H54 (cell line): ENCODE data around the gene TUT4.
A peak's percentile ranks its signal among the peaks of the same experiment; 100 is the strongest.

ENCODE experiments used
- DNase-seq: peaks from one replicate; pipeline ENCODE4 v3.0.0; 2011; ENCODE audit warnings: low spot score, mixed read lengths; ENCODE audit not compliant: insufficient read length
- FAIRE-seq: peaks from 3 replicates; lab custom pipeline; 2011; peaks lifted over from hg19 to GRCh38; lab: Jason Lieb, UNC
- POLR2A ChIP-seq: IDR thresholded peaks from 2 replicates; pipeline ENCODE4 v1.6.1; 2011; ENCODE audit warnings: low read depth, mild to moderate bottlenecking, low read length

The TUT4 gene

DNA sequence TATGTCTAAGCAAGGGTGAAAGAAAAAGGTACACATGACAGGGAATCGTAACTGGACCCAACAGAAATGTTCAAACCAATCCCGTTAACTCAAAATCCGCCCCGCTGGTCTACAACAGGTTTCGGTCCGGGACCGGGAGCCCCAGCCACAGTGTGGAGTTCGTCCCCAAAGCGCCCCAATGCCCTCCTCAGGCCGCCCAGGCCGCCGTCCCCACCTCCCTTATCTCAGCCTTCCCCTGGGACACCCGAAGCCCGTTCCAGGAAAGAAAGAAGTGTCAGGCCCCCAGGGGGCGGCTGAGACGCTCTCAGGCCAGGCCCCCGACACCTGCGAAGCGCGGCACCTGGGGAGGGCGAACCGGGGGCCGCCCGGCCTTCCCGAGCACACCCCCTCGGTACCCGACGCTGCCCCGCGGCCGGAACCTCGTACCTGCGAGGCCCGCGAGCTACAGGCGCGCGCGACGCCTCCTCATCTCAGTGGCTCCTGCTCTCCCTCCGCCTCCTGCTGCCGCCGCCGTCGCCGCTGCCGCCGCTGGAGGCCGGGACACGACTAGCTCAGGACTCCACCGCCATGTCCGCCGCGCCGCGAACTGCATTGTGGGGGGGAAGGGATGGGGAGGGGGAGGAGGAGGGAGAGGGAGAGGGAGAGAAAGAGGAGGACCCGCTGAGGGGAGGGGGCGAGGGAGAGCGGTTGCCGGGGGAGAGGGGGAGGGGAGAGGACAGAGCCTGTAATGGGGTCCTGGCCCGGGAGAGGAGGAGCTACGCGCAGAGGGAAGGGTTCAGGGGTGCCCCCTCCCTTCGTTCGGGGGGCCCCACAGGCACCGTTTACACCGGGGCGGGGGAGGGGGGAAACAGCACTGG lies at the start of gene TUT4:
TUT4 (minus strand) TSS at position 588 of the 857 bp plus-strand sequence. CDS start 26,812 bp downstream, outside the sequence.
- peak; percentile 67 for TF ChIP-seq POLR2A
- FAIRE-seq = no peak
- DNase-seq = peak; percentile 45

DNA sequence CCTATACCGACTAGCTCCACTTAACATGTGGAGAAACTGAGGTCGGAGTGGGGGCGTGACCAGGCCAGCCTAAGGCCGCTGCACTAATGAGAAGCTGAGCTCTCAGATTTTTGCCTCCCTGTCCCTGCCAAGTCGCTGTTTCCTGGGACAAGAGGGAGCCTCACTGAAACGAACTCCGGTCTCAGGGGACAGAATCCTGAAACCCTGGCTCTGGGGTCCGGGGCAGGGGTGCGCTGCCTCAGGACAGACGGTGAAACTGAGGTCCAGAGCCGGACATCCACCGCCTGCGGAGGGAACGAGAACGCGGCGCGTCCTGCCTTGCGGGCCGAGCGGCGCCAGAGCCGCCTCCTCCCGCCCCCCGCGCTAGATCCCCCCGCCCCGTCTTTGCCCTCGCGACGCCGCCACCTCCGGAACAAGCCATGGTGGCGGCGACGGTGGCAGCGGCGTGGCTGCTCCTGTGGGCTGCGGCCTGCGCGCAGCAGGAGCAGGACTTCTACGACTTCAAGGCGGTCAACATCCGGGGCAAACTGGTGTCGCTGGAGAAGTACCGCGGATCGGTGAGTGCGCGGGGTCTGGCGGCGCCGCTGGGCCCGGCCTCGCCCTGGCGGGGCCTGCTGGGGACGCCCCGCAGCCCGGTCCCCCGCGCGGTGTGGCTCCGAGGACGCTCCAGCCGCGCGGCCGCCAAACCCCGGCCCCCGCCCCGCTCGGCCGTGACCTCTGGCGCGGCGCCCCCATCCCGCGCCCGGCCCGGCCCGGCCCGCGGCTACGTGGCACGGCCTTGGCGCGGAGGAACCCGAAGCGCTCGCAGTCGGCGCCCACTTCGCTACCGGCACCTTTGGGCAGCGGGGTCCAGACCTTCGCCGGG lies 49.3 kb upstream of the TUT4 start, which contains the start of gene GPX7:
GPX7 (plus strand) TSS at position 381 of the 865 bp plus-strand sequence; CDS start at position 420, 39 bp downstream.
- FAIRE-seq = no peak
- DNase-seq = no peak
- TF ChIP-seq POLR2A = no peak

GRCh38 chr1:52601519-52601918 lies 48.6 kb upstream of the TUT4 start:
- TF ChIP-seq POLR2A = no peak
- no peak for FAIRE-seq

GRCh38 chr1:52600533-52601179 lies 47.8 kb upstream of the TUT4 start:
- TF ChIP-seq POLR2A = no peak
- DNase-seq = no peak
- FAIRE-seq = no peak

More at GRCh38 chr1:52601519-52601918, 48.6 kb upstream of the TUT4 start:
- no peak for DNase-seq

DNA sequence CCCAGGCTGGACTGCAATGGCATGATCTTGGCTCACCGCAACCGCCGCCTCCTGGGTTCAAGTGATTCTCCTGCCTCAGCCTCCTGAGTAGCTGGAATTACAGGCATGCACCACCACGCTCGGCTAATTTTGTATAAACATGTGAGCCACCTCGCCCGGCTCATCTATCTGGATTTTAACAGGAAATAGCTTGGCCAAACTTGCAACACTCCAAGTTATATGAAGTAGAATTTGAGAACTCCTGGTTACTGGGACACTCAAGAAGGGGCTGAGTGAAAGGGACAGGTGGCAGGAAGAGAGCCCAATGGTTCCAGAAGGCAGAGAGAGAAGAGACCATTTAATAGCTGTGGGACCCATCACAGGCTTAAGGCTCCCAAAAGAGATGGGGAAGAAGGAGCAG lies 46.3 kb upstream of the TUT4 start:
- DNase-seq (no peak), FAIRE-seq (no peak)
- TF ChIP-seq POLR2A = no peak

DNA sequence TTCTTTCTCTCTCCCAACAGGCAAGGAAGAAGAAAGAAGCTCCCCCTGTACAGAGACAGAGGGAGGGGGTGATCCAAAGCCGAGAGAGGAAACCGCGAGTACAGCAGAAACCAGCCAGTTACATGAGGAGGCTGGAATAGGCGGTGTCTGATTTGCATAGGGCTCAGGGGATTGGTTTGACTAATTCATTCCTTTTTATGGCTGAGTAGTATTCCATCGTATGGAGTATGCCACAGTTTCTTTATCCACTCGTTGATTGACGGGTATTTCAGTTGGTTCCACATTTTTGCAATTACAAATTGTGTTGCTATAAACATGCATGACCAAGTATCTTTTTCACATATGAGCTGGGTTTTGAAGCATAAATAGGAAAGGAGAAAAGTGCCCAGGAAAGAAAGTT lies 45.8 kb upstream of the TUT4 start:
- no peak for TF ChIP-seq POLR2A
- no peak for FAIRE-seq
- no peak for DNase-seq

DNA sequence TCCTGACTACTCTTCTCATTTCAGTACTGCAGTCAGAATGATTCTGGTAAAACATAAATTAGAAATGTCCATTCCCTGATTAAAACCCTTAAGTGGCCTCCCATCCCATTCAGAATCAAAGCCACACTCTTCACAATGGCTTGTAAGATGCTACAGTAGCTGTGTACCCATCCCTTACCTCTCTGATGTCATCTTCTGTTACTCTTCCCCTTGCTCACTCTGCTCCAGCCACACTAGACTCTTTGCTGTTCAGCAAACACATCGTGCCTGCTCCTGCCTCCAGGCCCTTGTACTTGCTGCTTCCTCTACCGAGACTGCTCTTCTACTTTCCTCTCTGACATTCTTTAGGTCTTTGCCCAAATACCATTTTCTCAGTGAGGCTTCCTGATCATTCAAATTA lies 45.0 kb upstream of the TUT4 start:
- no peak for TF ChIP-seq POLR2A
- DNase-seq (no peak), FAIRE-seq (no peak)

DNA sequence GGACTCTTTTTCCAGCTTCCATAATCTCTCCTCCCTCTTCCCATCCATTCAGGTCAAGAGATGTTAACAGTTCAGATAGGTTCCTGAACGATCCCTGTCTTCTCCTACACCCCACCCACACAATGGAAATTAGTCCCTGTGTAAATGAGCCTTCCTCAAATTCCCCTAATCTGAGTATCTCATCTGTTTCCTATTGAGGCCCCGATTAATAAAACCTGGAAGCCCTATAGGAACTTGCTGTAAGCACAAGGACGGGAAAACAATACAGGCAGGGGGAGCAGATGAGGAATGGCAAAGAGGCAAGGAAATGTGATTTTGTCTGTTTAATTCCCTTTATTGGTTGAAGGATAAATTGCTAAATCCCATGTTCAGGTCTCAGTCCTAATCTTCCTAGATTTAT lies 42.2 kb upstream of the TUT4 start:
- no peak for TF ChIP-seq POLR2A
- FAIRE-seq = no peak
- DNase-seq = no peak

GRCh38 chr1:52593495-52593894 lies 40.6 kb upstream of the TUT4 start:
- FAIRE-seq (no peak), DNase-seq (no peak)
- no peak for TF ChIP-seq POLR2A

- DNase-seq = no peak
- FAIRE-seq = no peak
- no peak for TF ChIP-seq POLR2A
Observed at GRCh38 chr1:52592637-52593323, 39.9 kb upstream of the TUT4 start.

DNA sequence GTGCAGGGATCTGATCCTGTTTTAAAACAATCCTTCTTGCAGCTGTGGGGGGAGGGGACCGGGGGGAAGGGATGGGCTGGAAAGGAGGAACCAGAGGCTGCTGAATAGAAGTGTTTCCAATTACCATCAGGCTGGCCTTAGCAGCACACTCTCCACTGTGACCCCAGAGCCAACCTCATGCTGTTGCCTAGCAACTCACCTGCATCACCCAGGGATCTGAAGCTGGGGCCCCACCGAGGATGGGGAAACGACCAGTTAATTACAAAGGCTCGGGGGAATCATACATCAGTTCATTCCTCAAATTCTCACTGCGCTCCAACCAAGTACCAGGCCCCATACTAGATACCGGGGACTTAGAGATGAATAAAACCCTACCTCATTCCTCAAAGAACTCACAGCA lies 37.4 kb upstream of the TUT4 start:
- DNase-seq (no peak), FAIRE-seq (no peak)
- no peak for TF ChIP-seq POLR2A

DNA sequence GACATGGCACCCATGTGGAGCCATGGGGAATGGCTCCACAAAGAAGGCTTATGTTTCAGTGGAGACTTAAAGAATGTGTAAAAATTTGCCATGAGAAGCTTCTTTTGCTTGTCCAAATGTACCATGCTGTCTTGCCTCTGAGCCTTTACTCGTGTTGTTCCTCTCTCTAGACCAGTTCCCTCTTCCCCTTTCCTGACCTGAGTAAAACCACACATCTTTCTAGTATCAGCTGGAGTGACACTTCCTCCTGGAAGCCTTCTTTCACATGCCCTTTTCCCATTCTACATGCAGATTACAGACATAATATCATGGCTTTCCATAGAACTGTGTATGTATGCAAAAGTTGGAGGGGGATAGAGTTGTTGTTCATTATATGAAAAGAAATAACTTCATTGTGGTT lies 35.6 kb upstream of the TUT4 start:
- FAIRE-seq = no peak
- TF ChIP-seq POLR2A = no peak
- no peak for DNase-seq

- no peak for TF ChIP-seq POLR2A
- no peak for DNase-seq
- FAIRE-seq = no peak
Observed at GRCh38 chr1:52588027-52588426, 35.1 kb upstream of the TUT4 start.

- no peak for TF ChIP-seq POLR2A
- DNase-seq = no peak
- no peak for FAIRE-seq
Observed at GRCh38 chr1:52585474-52585873, 32.6 kb upstream of the TUT4 start.
